Measurements from ENCODE around the gene NHSL2.
"Not testable (repeated sequence)": the region's sequence is repeated elsewhere in the genome, so short reads cannot be mapped to it uniquely, and the experiment has no call there.

NHSL2 gene

GRCh38 chrX:72141372-72142004, 230.8 kb downstream of the NHSL2 start:
- DNase-seq, result no peak
- intact Hi-C loops (cut with DNase I), result no loop called here

GRCh38 chrX:72142094-72142793, 231.6 kb downstream of the NHSL2 start:
- intact Hi-C loops (cut with DNase I), result no loop called here
- no peak for DNase-seq

DNA sequence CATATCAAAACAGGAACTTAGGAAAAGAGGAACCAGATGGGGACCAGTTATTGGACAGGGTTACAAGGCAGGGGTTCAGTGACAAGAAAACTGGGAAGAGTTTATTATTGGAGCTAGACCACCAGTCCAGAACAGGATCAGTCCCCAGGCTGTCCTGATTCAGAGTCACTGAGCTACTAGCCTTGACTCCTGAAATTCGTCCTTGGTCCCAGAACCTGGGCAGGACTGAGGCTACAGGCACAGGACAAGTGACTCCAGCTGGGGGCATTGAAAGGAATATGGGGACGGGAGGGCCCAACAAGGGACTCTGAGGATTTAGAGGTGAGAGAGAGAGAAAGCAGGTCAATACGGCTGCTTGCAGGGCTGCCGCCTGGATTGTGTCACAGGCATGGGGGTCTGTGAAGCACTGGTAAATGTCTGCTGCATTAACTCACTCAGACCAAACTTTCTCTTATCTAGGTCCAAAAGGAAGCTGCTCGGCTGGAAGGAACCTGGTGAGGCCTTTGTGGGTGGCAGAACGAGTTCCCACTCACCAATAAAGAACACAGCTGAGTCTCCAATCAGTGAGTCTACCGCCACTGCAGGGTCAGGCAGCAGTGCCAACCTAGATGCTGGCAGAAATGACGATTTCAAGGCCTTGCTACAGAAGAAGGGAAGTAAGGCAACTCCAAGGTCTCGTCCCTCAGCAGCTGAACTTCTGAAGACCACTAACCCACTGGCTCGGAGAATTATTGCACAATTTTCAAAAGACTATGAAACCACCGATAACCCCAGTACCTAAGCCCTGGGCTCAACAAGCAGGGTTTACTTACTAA, 232.4 kb downstream of the NHSL2 start:
- no peak for DNase-seq
- intact Hi-C loops (cut with DNase I), result no loop called here

- intact Hi-C loops (cut with DNase I), result no loop called here
- DNase-seq, result no peak
Observed at GRCh38 chrX:72143609-72143907, 232.9 kb downstream of the NHSL2 start.

GRCh38 chrX:72145181-72145580, 234.5 kb downstream of the NHSL2 start:
- intact Hi-C loops (cut with DNase I), result no loop called here
- no peak for DNase-seq

DNA sequence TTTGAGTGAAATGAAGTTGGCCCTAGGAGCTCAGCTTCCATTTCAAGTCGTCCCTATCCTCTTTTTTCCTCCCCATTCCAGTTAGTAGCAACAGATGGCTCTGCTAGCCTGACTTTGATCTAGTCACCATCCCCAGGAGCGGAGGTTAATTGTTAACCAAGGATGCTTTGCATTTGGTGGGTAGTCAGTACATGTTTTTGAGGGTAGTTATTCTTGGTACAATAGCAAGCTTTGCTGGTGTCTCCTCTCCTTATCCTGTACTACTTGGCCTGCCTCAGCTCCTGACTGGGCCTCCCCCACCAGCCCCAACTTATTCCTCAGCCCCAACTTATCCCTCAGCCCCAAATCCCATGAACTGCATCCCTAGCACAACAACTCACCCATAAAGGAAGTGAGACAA, 235.9 kb downstream of the NHSL2 start:
- intact Hi-C loops (cut with DNase I), result no loop called here
- DNase-seq, result no peak

- intact Hi-C loops (cut with DNase I), result no loop called here
- no peak for DNase-seq
Observed at GRCh38 chrX:72158773-72159172, 248.1 kb downstream of the NHSL2 start.

- no peak for DNase-seq
- intact Hi-C loops (cut with DNase I), result no loop called here
Observed at GRCh38 chrX:72159769-72160168, 249.1 kb downstream of the NHSL2 start.

DNA sequence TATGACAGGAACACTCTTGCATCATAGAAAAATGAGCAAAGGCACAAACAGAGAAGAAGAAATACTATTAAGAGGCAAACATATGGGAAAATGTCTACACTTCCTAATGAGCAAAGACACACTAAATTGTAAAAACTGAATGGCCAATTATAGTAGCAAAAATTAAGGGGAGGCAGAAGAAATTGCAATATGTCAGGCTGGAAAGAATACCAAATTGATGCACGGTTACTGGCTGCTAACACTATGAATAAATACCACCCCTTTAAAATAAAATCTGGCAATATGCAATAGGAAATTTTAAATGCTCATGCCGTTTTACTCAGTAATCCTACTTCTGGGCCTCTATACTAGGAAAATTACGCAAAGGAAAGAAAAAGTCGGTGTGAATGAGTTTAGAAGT, 254.9 kb downstream of the NHSL2 start:
- no peak for DNase-seq
- intact Hi-C loops (cut with DNase I), result no loop called here

DNA sequence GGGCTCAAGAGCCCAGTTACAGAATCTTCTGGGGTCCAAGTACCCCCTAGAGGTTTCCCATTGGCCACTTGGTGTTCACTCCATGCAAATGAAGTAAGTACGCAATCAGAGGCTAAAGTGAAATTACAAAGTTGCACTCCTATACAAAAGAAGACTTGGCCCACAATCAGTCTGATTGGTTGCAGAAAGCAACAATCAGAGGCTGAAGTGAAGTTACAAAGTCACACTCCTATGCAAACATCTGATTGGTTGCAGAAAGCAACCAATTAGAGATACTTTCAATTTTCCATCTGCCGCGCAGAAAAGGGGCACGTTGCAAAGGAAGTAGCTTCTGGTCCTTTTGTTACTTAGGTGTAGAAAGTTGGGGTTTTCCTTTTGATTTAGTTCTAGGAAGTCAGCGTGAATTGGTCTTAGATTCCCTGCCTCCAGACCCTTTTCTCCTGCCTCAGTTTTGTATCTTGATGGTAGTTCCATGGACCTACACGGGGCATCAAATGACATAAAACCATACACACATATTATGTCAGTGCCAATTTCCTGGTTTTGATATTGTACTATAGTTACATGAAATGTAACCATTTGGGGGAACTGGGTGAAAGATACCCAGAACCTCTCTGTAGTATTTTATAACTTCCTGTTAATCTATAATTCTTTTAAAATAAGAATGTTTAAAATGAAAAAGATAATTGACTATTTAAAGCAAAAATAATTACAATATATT, 258.5 kb downstream of the NHSL2 start:
- DNase-seq, result no peak
- intact Hi-C loops (cut with DNase I), result no loop called here

- intact Hi-C loops (cut with DNase I); DNase-seq: not testable (repeated sequence)
Observed at GRCh38 chrX:72176289-72176688, 265.6 kb downstream of the NHSL2 start.

- intact Hi-C loops (cut with DNase I), result no loop called here
- DNase-seq, result peak in 1 of 10 donors; percentile 7
Observed at GRCh38 chrX:72176981-72177380, 266.3 kb downstream of the NHSL2 start.

- intact Hi-C loops (cut with DNase I), result loop anchor here (5.0 kb wide), 1 partner anchor 48 kb away; the partner anchor contains the start of gene RTL5
- no peak for DNase-seq
Observed at GRCh38 chrX:72180539-72180938, 269.9 kb downstream of the NHSL2 start.

GRCh38 chrX:72181178-72182125, 270.8 kb downstream of the NHSL2 start, which contains the start of gene PIN4:
TSS of gene PIN4 (plus strand) at chrX:72181757. CDS start at chrX:72181786, 29 bp downstream.
- DNase-seq, result peak; percentile 83 to 99 (median 90)
- intact Hi-C loops (cut with DNase I), result loop anchor here (5.0 kb wide), 1 partner anchor 49 kb away; the partner anchor contains the start of gene RTL5

- DNase-seq, result no peak
- intact Hi-C loops (cut with DNase I), result loop anchor here (5.0 kb wide), 1 partner anchor 51 kb away; the partner anchor contains the start of gene RTL5
Observed at GRCh38 chrX:72182924-72183323, 272.3 kb downstream of the NHSL2 start.

- DNase-seq, result no peak
- intact Hi-C loops (cut with DNase I), result no loop called here
Observed at GRCh38 chrX:72201836-72202536, 291.3 kb downstream of the NHSL2 start.
